ENCODE results near the gene EPHA5. TPM values are rescaled to one million over a fixed set of nuclear protein-coding genes. Genes with fewer than 3 reads are reported as not detected.

Gene EPHA5
- total RNA-seq, 1 experiment from 2014 or later: not detected

DNA sequence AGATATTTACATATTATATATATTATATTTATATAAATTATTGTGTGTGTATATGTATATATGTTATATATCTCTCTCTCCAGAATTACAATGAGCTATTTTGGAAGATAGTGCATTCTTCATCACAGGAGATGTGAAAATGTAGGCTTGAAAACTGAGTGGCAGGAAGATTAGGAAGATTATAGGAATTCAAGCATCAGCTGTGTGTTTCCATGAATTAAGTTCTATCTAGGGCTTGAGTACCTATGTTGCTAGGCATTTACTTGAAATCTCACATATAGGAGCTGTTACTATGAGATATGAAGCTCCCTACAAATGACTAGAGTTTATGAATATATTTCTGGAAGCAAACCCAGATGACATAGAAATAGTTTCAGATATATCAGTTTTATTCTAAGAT lies 328.7 kb downstream of the EPHA5 start:
- Histone ChIP-seq H3K36me3 (ENCODE audit: low read depth) (no peaks in the 10 kb centered on the region), H3K4me3 (no peak overlapping the region), H3F3A (ENCODE audit: insufficient read depth, low read depth) (no peaks in the 10 kb centered on the region), H3K79me2 (ENCODE audit: low read depth) (no peaks in the 10 kb centered on the region), H3K27me3 (ENCODE audit: insufficient read depth, low read depth) (no peaks in the 10 kb centered on the region), H3K4me1 (replicated peaks; ENCODE audit: insufficient read depth) (no peaks in the 10 kb centered on the region), H3K27ac (no peak overlapping the region), H4K20me1 (ENCODE audit: insufficient read depth) (no peaks in the 10 kb centered on the region), H2AFZ (no peak overlapping the region), H3K4me2 (no peak overlapping the region), H3K9me2 (ENCODE audit: insufficient read depth) (no peaks in the 10 kb centered on the region), H3K9me3 (ENCODE audit: insufficient read depth, low read depth) (no peaks in the 10 kb centered on the region)
- CTCF ChIA-PET: no interaction called here
- POLR2A ChIA-PET (ENCODE audit: unreplicated experiment): no interaction called here
- no TSS peak for BruUV-seq (replicated peaks)
- intact Hi-C loops (cut with micrococcal nuclease; ENCODE audit: unreplicated experiment): no loop called here
- TF ChIP-seq, protein P1, sequence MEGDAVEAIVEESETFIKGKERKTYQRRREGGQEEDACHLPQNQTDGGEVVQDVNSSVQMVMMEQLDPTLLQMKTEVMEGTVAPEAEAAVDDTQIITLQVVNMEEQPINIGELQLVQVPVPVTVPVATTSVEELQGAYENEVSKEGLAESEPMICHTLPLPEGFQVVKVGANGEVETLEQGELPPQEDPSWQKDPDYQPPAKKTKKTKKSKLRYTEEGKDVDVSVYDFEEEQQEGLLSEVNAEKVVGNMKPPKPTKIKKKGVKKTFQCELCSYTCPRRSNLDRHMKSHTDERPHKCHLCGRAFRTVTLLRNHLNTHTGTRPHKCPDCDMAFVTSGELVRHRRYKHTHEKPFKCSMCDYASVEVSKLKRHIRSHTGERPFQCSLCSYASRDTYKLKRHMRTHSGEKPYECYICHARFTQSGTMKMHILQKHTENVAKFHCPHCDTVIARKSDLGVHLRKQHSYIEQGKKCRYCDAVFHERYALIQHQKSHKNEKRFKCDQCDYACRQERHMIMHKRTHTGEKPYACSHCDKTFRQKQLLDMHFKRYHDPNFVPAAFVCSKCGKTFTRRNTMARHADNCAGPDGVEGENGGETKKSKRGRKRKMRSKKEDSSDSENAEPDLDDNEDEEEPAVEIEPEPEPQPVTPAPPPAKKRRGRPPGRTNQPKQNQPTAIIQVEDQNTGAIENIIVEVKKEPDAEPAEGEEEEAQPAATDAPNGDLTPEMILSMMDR (conservative IDR thresholded peaks at IDR 0.05): no peak
- no peak for TF ChIP-seq EZH2 (IDR thresholded peaks at IDR 0.05; ENCODE audit: low read depth)
- DNase-seq: no peak

DNA sequence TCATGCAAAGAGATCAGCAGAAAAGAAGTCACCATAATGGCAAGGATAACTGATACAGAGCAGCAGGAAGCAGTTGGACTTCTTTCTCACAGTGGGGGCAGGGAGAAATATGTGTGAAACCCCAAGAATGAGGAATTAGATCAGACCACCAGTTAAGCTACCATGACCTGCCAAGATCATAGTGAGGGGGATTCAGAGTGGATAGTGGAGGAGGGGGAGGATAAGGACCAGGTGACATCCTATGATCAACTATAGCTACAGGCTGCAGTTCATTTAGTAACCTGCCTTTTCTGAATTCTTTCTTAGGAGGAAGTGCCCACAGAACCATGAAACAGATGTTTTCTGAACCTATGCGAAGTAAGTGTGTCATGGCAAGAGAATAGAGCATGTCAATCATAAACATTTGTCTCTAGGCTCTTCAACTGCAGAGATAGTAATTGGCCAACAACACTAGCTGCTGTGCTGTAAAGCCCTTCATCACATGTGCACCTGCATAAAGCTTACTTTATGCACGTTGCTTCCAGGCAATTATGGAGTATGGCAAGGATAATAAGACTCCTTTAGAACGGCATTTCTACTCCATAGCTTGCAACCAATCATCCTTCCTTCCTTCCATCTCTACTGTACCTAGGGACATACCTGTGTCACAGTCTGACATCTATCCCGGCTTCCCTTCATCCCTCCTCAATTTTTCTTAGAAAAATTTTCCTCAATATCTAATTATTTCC lies 329.7 kb downstream of the EPHA5 start:
- Histone ChIP-seq H3K4me2 (no peak overlapping the region), H3K9me3 (ENCODE audit: insufficient read depth, low read depth) (no peaks in the 10 kb centered on the region), H3K36me3 (ENCODE audit: low read depth) (no peaks in the 10 kb centered on the region), H3K4me1 (replicated peaks; ENCODE audit: insufficient read depth) (no peaks in the 10 kb centered on the region), H4K20me1 (ENCODE audit: insufficient read depth) (no peaks in the 10 kb centered on the region), H3F3A (ENCODE audit: insufficient read depth, low read depth) (no peaks in the 10 kb centered on the region), H2AFZ (no peak overlapping the region), H3K79me2 (ENCODE audit: low read depth) (no peaks in the 10 kb centered on the region), H3K9me2 (ENCODE audit: insufficient read depth) (no peaks in the 10 kb centered on the region), H3K27ac (no peak overlapping the region), H3K4me3 (no peak overlapping the region), H3K27me3 (ENCODE audit: insufficient read depth, low read depth) (no peaks in the 10 kb centered on the region)
- ChIA-PET CTCF (interaction anchor here (0.7 kb wide), 1 partner anchor 1330 kb away, joined by 4 read pairs; no protein-coding TSS in a partner anchor), POLR2A (ENCODE audit: unreplicated experiment) (no interaction called here)
- no peak for TF ChIP-seq EZH2 (IDR thresholded peaks at IDR 0.05; ENCODE audit: low read depth)
- TF ChIP-seq, protein P1 (conservative IDR thresholded peaks at IDR 0.05): no peak
- BruUV-seq (replicated peaks): no TSS peak
- intact Hi-C loops (cut with micrococcal nuclease; ENCODE audit: unreplicated experiment): no loop called here
- DNase-seq: no peak

DNA sequence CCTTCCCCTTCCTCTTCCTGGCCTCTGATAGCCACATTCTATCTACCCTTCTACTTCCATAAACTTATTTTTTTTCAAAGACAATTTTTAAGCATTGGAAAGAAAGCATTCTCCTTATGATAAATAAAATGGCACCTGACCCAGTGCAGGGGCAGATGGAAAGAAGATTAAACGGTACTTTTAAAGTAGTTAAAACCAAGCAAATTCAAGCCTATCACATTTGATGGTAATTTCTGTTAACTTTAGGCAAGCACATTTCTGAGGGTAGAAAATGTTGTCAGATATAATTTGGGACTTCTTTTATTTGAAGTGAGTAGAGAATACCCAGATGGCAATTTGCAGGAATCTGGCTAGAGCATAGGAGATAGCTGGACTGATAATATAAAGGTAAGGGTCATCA lies 332.9 kb downstream of the EPHA5 start:
- intact Hi-C loops (cut with micrococcal nuclease; ENCODE audit: unreplicated experiment): no loop called here
- no peaks in the 10 kb centered on the region for H3K9me2 ChIP-seq (ENCODE audit: insufficient read depth)

More for the DNA sequence above, 332.9 kb downstream of the EPHA5 start:
- Histone ChIP-seq H4K20me1 (ENCODE audit: insufficient read depth) (no peaks in the 10 kb centered on the region), H3K4me3 (no peak overlapping the region), H3K36me3 (ENCODE audit: low read depth) (no peaks in the 10 kb centered on the region), H3K79me2 (ENCODE audit: low read depth) (no peaks in the 10 kb centered on the region), H3K27ac (no peak overlapping the region), H3K9me3 (ENCODE audit: insufficient read depth, low read depth) (no peaks in the 10 kb centered on the region), H3K27me3 (ENCODE audit: insufficient read depth, low read depth) (no peaks in the 10 kb centered on the region), H2AFZ (no peak overlapping the region), H3F3A (ENCODE audit: insufficient read depth, low read depth) (no peaks in the 10 kb centered on the region), H3K4me2 (no peak overlapping the region), H3K4me1 (replicated peaks; ENCODE audit: insufficient read depth) (no peaks in the 10 kb centered on the region)
- POLR2A ChIA-PET (ENCODE audit: unreplicated experiment): no interaction called here
- CTCF ChIA-PET: no interaction called here
- no TSS peak for BruUV-seq (replicated peaks)
- DNase-seq: no peak
- TF ChIP-seq, protein P1 (conservative IDR thresholded peaks at IDR 0.05): no peak
- TF ChIP-seq EZH2 (IDR thresholded peaks at IDR 0.05; ENCODE audit: low read depth): no peak

Measured in PC-9 (cell line).